Upper lobe of right lung (tissue), 1 donor: ENCODE measurements around the gene UHRF2. TPM values are rescaled to one million over a fixed set of nuclear protein-coding genes. Genes with fewer than 3 reads are reported as not detected.

ENCODE experiments used
- ATAC-seq: fragments of 200-7000 bp; cut with Tn5 transposase; one replicate; pipeline ENCODE4 v1.9.1; 2020; ENCODE audit warnings: mild to moderate bottlenecking, moderate library complexity
- DNase-seq: peaks from one replicate; pipeline ENCODE4 v3.0.0-alpha.2; 2020
- H3K27ac ChIP-seq: fragments of 200-600 bp; one replicate; pipeline ENCODE4 v1.8.0; 2022
- H3K27me3 ChIP-seq: fragments of 200-600 bp; one replicate; pipeline ENCODE4 v1.8.0; 2022; ENCODE audit warnings: mild to moderate bottlenecking
- H3K36me3 ChIP-seq: fragments of 200-600 bp; one replicate; pipeline ENCODE4 v1.8.0; 2022
- H3K4me1 ChIP-seq: fragments of 200-600 bp; one replicate; pipeline ENCODE4 v1.8.0; 2022
- H3K4me3 ChIP-seq: fragments of 200-600 bp; one replicate; pipeline ENCODE4 v1.8.0; 2022; ENCODE audit warnings: mild to moderate bottlenecking
- H3K9me3 ChIP-seq: fragments of 200-600 bp; one replicate; pipeline ENCODE4 v1.8.0; 2022
- CTCF ChIP-seq: fragments of 200-600 bp; IDR thresholded peaks from one replicate; pipeline ENCODE4 v1.8.0; 2022; ENCODE audit warnings: antibody characterized with exemption
- intact Hi-C: fragments of 100-400 bp; cut with DNase I; formaldehyde crosslinking; loops from one replicate; pipeline ENCODE4 v1.11.0; 2022
- total RNA-seq: library from RNA; stranded (reverse); fragmentation: NEBNext Ultra II Directional; extraction: Animal tissue kit (Norgen Biotek cat#: 25700); gene quantifications from one replicate; pipeline ENCODE4 v1.2.1, GENCODE V29; 2021
- donor health status: DM: no; HTN: yes; CAD: no; lungs with severe emphysema.

The UHRF2 gene
- total RNA-seq, 1 donor from 2014 or later: 42.4 TPM

GRCh38 chr9:6549106-6549800 is 136.3 kb downstream of the UHRF2 start:
- H3K4me1 ChIP-seq: peaks cover 5% of the 10 kb centered on the region
- ATAC-seq (no peak), DNase-seq (no peak)
- no peaks in the 10 kb centered on the region for H3K36me3 ChIP-seq
- no peak overlapping the region for H3K4me3 ChIP-seq
- TF ChIP-seq CTCF: no peak
- H3K27me3 ChIP-seq: no peaks in the 10 kb centered on the region
- no peaks in the 10 kb centered on the region for H3K9me3 ChIP-seq
- H3K27ac ChIP-seq: no peak overlapping the region
- intact Hi-C loops: no loop called here

DNA sequence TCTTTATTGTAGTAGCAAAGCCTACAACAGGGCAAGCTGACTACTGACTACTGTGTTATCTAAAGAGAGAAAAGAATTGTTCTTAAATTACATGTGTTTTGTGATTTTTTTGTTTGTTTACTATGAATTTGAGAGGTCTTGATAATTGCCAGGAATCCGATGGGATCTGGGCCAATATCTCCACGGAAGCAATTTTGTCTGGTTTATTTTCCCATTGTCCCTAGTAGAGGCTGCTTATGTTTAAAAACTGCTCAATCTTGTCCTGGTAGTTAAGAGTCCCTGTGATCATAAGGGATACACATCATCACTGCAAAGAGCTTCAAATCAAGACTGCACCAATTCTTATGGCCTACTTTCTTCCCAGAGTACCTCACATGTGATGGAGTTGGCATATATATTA is 138.1 kb downstream of the UHRF2 start:
- no peak overlapping the region for H3K4me3 ChIP-seq
- DNase-seq: no peak
- H3K4me1 ChIP-seq: peaks cover 5% of the 10 kb centered on the region
- no peak for ATAC-seq
- no peaks in the 10 kb centered on the region for H3K27me3 ChIP-seq
- no peak for TF ChIP-seq CTCF
- no peak overlapping the region for H3K27ac ChIP-seq
- no peaks in the 10 kb centered on the region for H3K36me3 ChIP-seq
- H3K9me3 ChIP-seq: no peaks in the 10 kb centered on the region
- intact Hi-C loops: no loop called here

- no peak for TF ChIP-seq CTCF
- ATAC-seq (no peak), DNase-seq (no peak)
- no peaks in the 10 kb centered on the region for H3K36me3 ChIP-seq
- peaks cover 5% of the 10 kb centered on the region for H3K4me1 ChIP-seq
- H3K27ac ChIP-seq: no peak overlapping the region
- H3K27me3 ChIP-seq: no peaks in the 10 kb centered on the region
- H3K9me3 ChIP-seq: no peaks in the 10 kb centered on the region
- intact Hi-C loops: no loop called here
- no peak overlapping the region for H3K4me3 ChIP-seq
Measured at GRCh38 chr9:6552033-6552432, 139.0 kb downstream of the UHRF2 start.

- ATAC-seq: no peak
- no peak for TF ChIP-seq CTCF
- intact Hi-C loops: no loop called here
- no peaks in the 10 kb centered on the region for H3K9me3 ChIP-seq
- H3K27me3 ChIP-seq: no peaks in the 10 kb centered on the region
- peaks cover 5% of the 10 kb centered on the region for H3K4me1 ChIP-seq
- H3K36me3 ChIP-seq: no peaks in the 10 kb centered on the region
- no peak overlapping the region for H3K27ac ChIP-seq
- no peak overlapping the region for H3K4me3 ChIP-seq
- no peak for DNase-seq
Measured at GRCh38 chr9:6552498-6553121, 139.6 kb downstream of the UHRF2 start.

- H3K36me3 ChIP-seq: no peaks in the 10 kb centered on the region
- no peak overlapping the region for H3K4me3 ChIP-seq
- no peak overlapping the region for H3K27ac ChIP-seq
- H3K9me3 ChIP-seq: no peaks in the 10 kb centered on the region
- intact Hi-C loops: no loop called here
- DNase-seq (no peak), ATAC-seq (no peak)
- H3K4me1 ChIP-seq: peaks cover 5% of the 10 kb centered on the region
- H3K27me3 ChIP-seq: no peaks in the 10 kb centered on the region
- no peak for TF ChIP-seq CTCF
Measured at GRCh38 chr9:6553866-6554265, 140.9 kb downstream of the UHRF2 start.

Other genes with a start within 250 kb of the UHRF2 start
- gene IL33, start 197.4 kb upstream of the UHRF2 start, total RNA-seq: 64.8 TPM
- gene TPD52L3, start 84.8 kb upstream of the UHRF2 start, total RNA-seq: not detected
- gene GLDC, start 232.5 kb downstream of the UHRF2 start, total RNA-seq: 1.7 TPM